ENCODE data around the gene DNHD1.

DNA sequence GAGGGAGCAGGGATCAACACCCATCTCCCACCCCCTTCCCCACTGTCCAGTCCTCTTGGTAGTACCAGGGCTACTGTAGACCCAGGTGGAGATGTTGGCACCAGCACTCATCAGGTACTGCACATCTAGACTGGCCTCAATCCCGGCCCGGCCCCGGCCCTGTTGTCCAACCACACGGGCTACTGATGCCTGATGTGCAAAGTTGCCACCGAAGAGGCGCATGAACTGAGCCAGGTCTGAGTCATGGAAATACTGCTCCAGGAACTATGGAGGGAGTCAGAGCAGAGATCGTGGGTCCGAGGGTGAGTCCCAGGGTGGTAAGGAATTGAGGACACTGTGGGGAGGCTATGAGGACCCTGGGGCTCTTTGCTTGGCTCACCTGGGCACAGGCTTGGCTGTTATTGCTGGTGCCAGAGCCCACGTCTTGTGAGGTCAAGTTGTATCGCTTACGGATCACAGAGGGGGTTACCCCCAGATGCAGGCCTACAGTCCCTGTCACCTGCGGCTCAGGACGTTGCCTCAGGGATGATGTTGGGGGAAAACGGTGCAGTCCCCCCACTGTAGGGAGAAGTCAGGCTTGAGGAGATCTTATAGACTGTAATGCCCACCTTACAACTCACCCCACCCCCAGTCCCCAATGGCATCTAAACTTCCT is 119.6 kb downstream of the DNHD1 start:
- TF ChIP-seq CTCF (IDR thresholded peaks at IDR 0.05) (no peak), POLR2AphosphoS5 (IDR thresholded peaks at IDR 0.05) (no peak), EP300 (IDR thresholded peaks at IDR 0.05) (no peak)
